NCI-H2227 (cell line): Measurements from ENCODE around the gene IRF2BP2.
A peak's percentile ranks its signal among the peaks of the same experiment; 100 is the strongest.
"Not testable (repeated sequence)": the region's sequence is repeated elsewhere in the genome, so short reads cannot be mapped to it uniquely, and the experiment has no call there.

ENCODE experiments used
- DNase-seq: peaks from one replicate; lab custom pipeline; 2025; ENCODE audit not compliant: unreplicated experiment; lab: John Stamatoyannopoulos, UW

Gene IRF2BP2

GRCh38 chr1:234634922-234635321, 24.9 kb upstream of the IRF2BP2 start:
- DNase-seq = not testable (repeated sequence)

GRCh38 chr1:234634387-234634786, 24.4 kb upstream of the IRF2BP2 start:
- no peak for DNase-seq

- no peak for DNase-seq
Measured at GRCh38 chr1:234633246-234634003, 23.4 kb upstream of the IRF2BP2 start.

GRCh38 chr1:234632225-234632624, 22.2 kb upstream of the IRF2BP2 start:
- no peak for DNase-seq

- no peak for DNase-seq
Measured at GRCh38 chr1:234631721-234632125, 21.7 kb upstream of the IRF2BP2 start.

- no peak for DNase-seq
Measured at GRCh38 chr1:234629026-234629425, 19.0 kb upstream of the IRF2BP2 start.

- no peak for DNase-seq
Measured at GRCh38 chr1:234628089-234628488, 18.1 kb upstream of the IRF2BP2 start.

GRCh38 chr1:234627009-234627950, 17.3 kb upstream of the IRF2BP2 start:
- DNase-seq = no peak

GRCh38 chr1:234626391-234626790, 16.4 kb upstream of the IRF2BP2 start:
- no peak for DNase-seq

- no peak for DNase-seq
Measured at GRCh38 chr1:234624724-234625117, 14.7 kb upstream of the IRF2BP2 start.

GRCh38 chr1:234621657-234622335, 11.8 kb upstream of the IRF2BP2 start:
- peak; percentile 73 for DNase-seq

GRCh38 chr1:234621127-234621468, 11.1 kb upstream of the IRF2BP2 start:
- DNase-seq = no peak

GRCh38 chr1:234620272-234621126, 10.5 kb upstream of the IRF2BP2 start:
- no peak for DNase-seq

- peak; percentile 82 for DNase-seq
Measured at GRCh38 chr1:234619794-234620247, 9.8 kb upstream of the IRF2BP2 start.

GRCh38 chr1:234619071-234619480, 9.1 kb upstream of the IRF2BP2 start:
- DNase-seq = no peak

GRCh38 chr1:234618737-234619049, 8.7 kb upstream of the IRF2BP2 start:
- DNase-seq = no peak

- DNase-seq = no peak
Measured at GRCh38 chr1:234617986-234618736, 8.2 kb upstream of the IRF2BP2 start.

- no peak for DNase-seq
Measured at GRCh38 chr1:234617131-234617985, 7.4 kb upstream of the IRF2BP2 start.

GRCh38 chr1:234616644-234617043, 6.7 kb upstream of the IRF2BP2 start:
- no peak for DNase-seq
